ENCODE measurements around the gene SGIP1. TPM values are rescaled to one million over a fixed set of nuclear protein-coding genes. Genes with fewer than 3 reads are reported as not detected.

Gene SGIP1
- polyA plus RNA-seq, 1 of the 3 experiments (the other 2 are of a cell fraction), result 15.5 TPM

DNA sequence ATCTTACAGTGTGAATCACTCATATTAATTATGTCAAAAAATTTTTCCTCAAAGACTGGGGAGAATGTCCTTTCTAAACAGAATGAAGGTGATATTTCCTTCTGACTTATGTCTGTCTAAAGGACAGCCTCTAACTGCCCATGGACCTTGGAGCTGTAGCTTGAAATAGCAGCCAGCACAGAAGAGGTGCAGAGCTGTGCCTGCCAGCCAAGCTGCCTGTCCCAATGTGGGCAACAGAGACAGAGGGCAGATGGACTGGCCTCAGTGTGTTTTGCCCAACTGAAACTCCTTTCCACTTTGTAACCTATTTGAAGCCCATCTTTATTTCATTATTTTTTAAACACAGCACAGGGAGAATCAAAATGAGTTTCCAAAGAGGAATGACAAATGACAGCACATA, 120.7 kb downstream of the SGIP1 start:
- Histone ChIP-seq H3K79me2 (ENCODE audit: insufficient read depth) (no peaks in the 10 kb centered on the region), H3K27me3 (ENCODE audit: insufficient read depth) (no peaks in the 10 kb centered on the region), H2AFZ (ENCODE audit: low read depth) (no peak overlapping the region), H4K20me1 (ENCODE audit: insufficient read depth) (no peaks in the 10 kb centered on the region), H3F3A (replicated peaks; ENCODE audit: insufficient read depth) (no peaks in the 10 kb centered on the region), H3K9me2 (no peaks in the 10 kb centered on the region), H3K4me2 (no peak overlapping the region), H3K4me3 (ENCODE audit: low read depth in 2 of 2, low read length in 1 of 2) (no peak overlapping the region), H3K36me3 (replicated peaks in 1 of 2; ENCODE audit: control insufficient read depth in 1 of 2, insufficient read depth in 2 of 2, low read length in 1 of 2) (peaks cover 7 to 56% of the 10 kb centered on the region in 2 experiments), H3K9me3 (no peaks in the 10 kb centered on the region), H3K4me1 (ENCODE audit: control insufficient read depth in 1 of 2, insufficient read depth in 2 of 2, low read depth in 1 of 2, low read length in 1 of 2) (no peaks in the 10 kb centered on the region), H3K9ac (no peak overlapping the region), H3K27ac (ENCODE audit: low read depth in 2 of 2, low read length in 1 of 2) (no peak overlapping the region)
- CTCF ChIA-PET, result no interaction called here
- no peak for DNase-seq
- TF ChIP-seq RFX5 (IDR thresholded peaks at IDR 0.05; ENCODE audit: low read length) (no peak), SMC3 (IDR thresholded peaks at IDR 0.05; ENCODE audit: low read depth, low read length) (no peak), PBX3 (IDR thresholded peaks at IDR 0.05) (no peak), CHD2 (IDR thresholded peaks at IDR 0.05; ENCODE audit: low read length, partially characterized antibody) (no peak), RCOR1 (IDR thresholded peaks at IDR 0.05; ENCODE audit: low read length) (no peak), NFIC (IDR thresholded peaks at IDR 0.05; ENCODE audit: borderline replicate concordance) (no peak), NRF1 (IDR thresholded peaks at IDR 0.05; ENCODE audit: low read depth, low read length) (no peak), YY1 (IDR thresholded peaks at IDR 0.05; ENCODE audit: low read depth) (no peak), RAD21 (IDR thresholded peaks at IDR 0.05; ENCODE audit: low read length) (no peak), FOXM1 (IDR thresholded peaks at IDR 0.05; ENCODE audit: low read depth) (no peak), EP300 (IDR thresholded peaks at IDR 0.05; ENCODE audit: borderline replicate concordance in 1 of 2, low read depth in 1 of 2, low read length in 1 of 2) (no peak), FOSL2 (IDR thresholded peaks at IDR 0.05; ENCODE audit: borderline replicate concordance, low read depth) (no peak), GATA2 (CRISPR knock-in tag; IDR thresholded peaks at IDR 0.05) (no peak), MEF2A (IDR thresholded peaks at IDR 0.05; ENCODE audit: borderline replicate concordance, low read depth) (no peak), FOXJ3 (CRISPR knock-in tag; IDR thresholded peaks at IDR 0.05) (no peak)
- TF ChIP-seq, protein P1, sequence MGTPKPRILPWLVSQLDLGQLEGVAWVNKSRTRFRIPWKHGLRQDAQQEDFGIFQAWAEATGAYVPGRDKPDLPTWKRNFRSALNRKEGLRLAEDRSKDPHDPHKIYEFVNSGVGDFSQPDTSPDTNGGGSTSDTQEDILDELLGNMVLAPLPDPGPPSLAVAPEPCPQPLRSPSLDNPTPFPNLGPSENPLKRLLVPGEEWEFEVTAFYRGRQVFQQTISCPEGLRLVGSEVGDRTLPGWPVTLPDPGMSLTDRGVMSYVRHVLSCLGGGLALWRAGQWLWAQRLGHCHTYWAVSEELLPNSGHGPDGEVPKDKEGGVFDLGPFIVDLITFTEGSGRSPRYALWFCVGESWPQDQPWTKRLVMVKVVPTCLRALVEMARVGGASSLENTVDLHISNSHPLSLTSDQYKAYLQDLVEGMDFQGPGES (IDR thresholded peaks at IDR 0.05; ENCODE audit: low read depth, low read length), result no peak
- TF ChIP-seq, protein P2, sequence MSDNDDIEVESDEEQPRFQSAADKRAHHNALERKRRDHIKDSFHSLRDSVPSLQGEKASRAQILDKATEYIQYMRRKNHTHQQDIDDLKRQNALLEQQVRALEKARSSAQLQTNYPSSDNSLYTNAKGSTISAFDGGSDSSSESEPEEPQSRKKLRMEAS (IDR thresholded peaks at IDR 0.05; ENCODE audit: low read depth), result no peak
- TF ChIP-seq, protein P3, sequence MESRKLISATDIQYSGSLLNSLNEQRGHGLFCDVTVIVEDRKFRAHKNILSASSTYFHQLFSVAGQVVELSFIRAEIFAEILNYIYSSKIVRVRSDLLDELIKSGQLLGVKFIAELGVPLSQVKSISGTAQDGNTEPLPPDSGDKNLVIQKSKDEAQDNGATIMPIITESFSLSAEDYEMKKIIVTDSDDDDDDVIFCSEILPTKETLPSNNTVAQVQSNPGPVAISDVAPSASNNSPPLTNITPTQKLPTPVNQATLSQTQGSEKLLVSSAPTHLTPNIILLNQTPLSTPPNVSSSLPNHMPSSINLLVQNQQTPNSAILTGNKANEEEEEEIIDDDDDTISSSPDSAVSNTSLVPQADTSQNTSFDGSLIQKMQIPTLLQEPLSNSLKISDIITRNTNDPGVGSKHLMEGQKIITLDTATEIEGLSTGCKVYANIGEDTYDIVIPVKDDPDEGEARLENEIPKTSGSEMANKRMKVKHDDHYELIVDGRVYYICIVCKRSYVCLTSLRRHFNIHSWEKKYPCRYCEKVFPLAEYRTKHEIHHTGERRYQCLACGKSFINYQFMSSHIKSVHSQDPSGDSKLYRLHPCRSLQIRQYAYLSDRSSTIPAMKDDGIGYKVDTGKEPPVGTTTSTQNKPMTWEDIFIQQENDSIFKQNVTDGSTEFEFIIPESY (IDR thresholded peaks at IDR 0.05; ENCODE audit: borderline replicate concordance, low read depth), result no peak
- TF ChIP-seq, protein P4, sequence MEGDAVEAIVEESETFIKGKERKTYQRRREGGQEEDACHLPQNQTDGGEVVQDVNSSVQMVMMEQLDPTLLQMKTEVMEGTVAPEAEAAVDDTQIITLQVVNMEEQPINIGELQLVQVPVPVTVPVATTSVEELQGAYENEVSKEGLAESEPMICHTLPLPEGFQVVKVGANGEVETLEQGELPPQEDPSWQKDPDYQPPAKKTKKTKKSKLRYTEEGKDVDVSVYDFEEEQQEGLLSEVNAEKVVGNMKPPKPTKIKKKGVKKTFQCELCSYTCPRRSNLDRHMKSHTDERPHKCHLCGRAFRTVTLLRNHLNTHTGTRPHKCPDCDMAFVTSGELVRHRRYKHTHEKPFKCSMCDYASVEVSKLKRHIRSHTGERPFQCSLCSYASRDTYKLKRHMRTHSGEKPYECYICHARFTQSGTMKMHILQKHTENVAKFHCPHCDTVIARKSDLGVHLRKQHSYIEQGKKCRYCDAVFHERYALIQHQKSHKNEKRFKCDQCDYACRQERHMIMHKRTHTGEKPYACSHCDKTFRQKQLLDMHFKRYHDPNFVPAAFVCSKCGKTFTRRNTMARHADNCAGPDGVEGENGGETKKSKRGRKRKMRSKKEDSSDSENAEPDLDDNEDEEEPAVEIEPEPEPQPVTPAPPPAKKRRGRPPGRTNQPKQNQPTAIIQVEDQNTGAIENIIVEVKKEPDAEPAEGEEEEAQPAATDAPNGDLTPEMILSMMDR (IDR thresholded peaks at IDR 0.05), result no peak
- TF ChIP-seq, protein P5, sequence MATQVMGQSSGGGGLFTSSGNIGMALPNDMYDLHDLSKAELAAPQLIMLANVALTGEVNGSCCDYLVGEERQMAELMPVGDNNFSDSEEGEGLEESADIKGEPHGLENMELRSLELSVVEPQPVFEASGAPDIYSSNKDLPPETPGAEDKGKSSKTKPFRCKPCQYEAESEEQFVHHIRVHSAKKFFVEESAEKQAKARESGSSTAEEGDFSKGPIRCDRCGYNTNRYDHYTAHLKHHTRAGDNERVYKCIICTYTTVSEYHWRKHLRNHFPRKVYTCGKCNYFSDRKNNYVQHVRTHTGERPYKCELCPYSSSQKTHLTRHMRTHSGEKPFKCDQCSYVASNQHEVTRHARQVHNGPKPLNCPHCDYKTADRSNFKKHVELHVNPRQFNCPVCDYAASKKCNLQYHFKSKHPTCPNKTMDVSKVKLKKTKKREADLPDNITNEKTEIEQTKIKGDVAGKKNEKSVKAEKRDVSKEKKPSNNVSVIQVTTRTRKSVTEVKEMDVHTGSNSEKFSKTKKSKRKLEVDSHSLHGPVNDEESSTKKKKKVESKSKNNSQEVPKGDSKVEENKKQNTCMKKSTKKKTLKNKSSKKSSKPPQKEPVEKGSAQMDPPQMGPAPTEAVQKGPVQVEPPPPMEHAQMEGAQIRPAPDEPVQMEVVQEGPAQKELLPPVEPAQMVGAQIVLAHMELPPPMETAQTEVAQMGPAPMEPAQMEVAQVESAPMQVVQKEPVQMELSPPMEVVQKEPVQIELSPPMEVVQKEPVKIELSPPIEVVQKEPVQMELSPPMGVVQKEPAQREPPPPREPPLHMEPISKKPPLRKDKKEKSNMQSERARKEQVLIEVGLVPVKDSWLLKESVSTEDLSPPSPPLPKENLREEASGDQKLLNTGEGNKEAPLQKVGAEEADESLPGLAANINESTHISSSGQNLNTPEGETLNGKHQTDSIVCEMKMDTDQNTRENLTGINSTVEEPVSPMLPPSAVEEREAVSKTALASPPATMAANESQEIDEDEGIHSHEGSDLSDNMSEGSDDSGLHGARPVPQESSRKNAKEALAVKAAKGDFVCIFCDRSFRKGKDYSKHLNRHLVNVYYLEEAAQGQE (IDR thresholded peaks at IDR 0.05; ENCODE audit: low read depth, low read length), result no peak
- POLR2A ChIA-PET, result no interaction called here

All from SK-N-SH (cell line).